Stomach (tissue), 9 donors: ENCODE data around the gene ALPK1. TPM values are rescaled to one million over a fixed set of nuclear protein-coding genes. Genes with fewer than 3 reads are reported as not detected.

Experiments used
- DNase-seq, 2 donors: peaks; one replicate each; pipeline versions ENCODE4 v3.0.0 to v3.0.0-alpha.2; 2013 to 2019
- H3K27ac ChIP-seq, 5 donors: fragments of 200-600 bp in 4 of 5; sonication (generic) in 4 of 5; one replicate each; pipeline ENCODE4 v1.5.1; 2013 to 2019; ENCODE audit warnings: mild to moderate bottlenecking in 1 of 5, moderate library complexity in 1 of 5
- H3K27me3 ChIP-seq, 3 donors: fragments of 200-600 bp; sonication (generic); one replicate each; pipeline ENCODE4 v1.5.1; 2017 to 2019; ENCODE audit warnings: mixed run types in 1 of 3
- H3K36me3 ChIP-seq, 4 donors: fragments of 200-600 bp; sonication (generic); 1 replicate in 3 of 4; 2 replicates in 1 of 4; pipeline ENCODE4 v1.5.1; 2016 to 2019
- H3K4me1 ChIP-seq, 4 donors: fragments of 200-600 bp; sonication (generic); one replicate each; pipeline ENCODE4 v1.5.1; 2016 to 2019
- H3K4me3 ChIP-seq, 4 donors: fragments of 200-600 bp; sonication (generic) in 3 of 4; one replicate each; pipeline ENCODE4 v1.5.1; 2016 to 2019; ENCODE audit warnings: mild to moderate bottlenecking in 1 of 4
- H3K9me3 ChIP-seq, 4 donors: fragments of 200-600 bp; sonication (generic); one replicate each; pipeline ENCODE4 v1.5.1; 2016 to 2019
- CTCF ChIP-seq, 7 experiments: fragments of 450-650 bp in 4 of 7; fragments of 200-600 bp in 3 of 7; sonication (generic) in 3 of 7; IDR thresholded peaks; one replicate each; pipeline ENCODE4 v1.5.1; 2016 to 2019; ENCODE audit warnings: antibody characterized with exemption in 7 of 7, control low read depth in 2 of 7, mild to moderate bottlenecking in 1 of 7
- EP300 ChIP-seq: sonication (generic); formaldehyde crosslinking; IDR thresholded peaks from one replicate; pipeline ENCODE4 v1.6.1; 2017; ENCODE audit warnings: antibody characterized with exemption
- POLR2A ChIP-seq, 4 donors: fragments of 450-650 bp; IDR thresholded peaks; one replicate each; pipeline ENCODE4 v1.6.1; 2016; ENCODE audit warnings: antibody characterized with exemption in 4 of 4, control low read depth in 2 of 4, mild to moderate bottlenecking in 1 of 4, moderate library complexity in 1 of 4
- POLR2AphosphoS5 ChIP-seq, 3 donors: sonication (generic); formaldehyde crosslinking; IDR thresholded peaks; one replicate each; pipeline ENCODE4 v1.6.1; 2016; ENCODE audit warnings: antibody characterized with exemption in 3 of 3
- WGBS, 5 donors: extraction: QIAGEN DNeasy Blood & Tissue Kit in 3 of 5; methylation state at CpG; one replicate each; pipeline versions ENCODE4 v1.1.5 to v1.1.7; 2013 to 2018; 5-methylcytosine and 5-hydroxymethylcytosine counted together
- intact Hi-C: fragments of 100-400 bp; cut with DNase I; formaldehyde crosslinking; loops from one replicate; pipeline ENCODE4 v1.15.1; 2023; ENCODE audit warnings: low total_unique reads
- polyA plus RNA-seq, 3 donors: library from polyadenylated mRNA; stranded (reverse); fragments of 200-250 nt; gene quantifications; one replicate each; pipeline ENCODE4 v1.2.3, GENCODE V29; 2013
- total RNA-seq, 5 donors: library from RNA; depleted of rRNA; stranded (reverse); fragments of >200 nt; gene quantifications; one replicate each; pipeline versions ENCODE4 v1.1.0 to v1.2.3, GENCODE V29; 2014 to 2016
- donor health status: healthy with polysubstance abuse.
- donor health status: Bipolar disorder and iron deficiency.
- donor health status: healthy.

The ALPK1 gene
- total and polyA plus RNA-seq, 8 donors = 2.9 to 47.7 (median 25.0) TPM

- intact Hi-C loops = no loop called here
- no peak overlapping the region for H3K4me3 ChIP-seq
- no peak overlapping the region for H3K27ac ChIP-seq
- DNase-seq = peak in 1 of 2 donors; percentile 10
- H3K36me3 ChIP-seq = peaks cover 0 to 33% (median 20%) of the 10 kb centered on the region in 4 donors
- no peaks in the 10 kb centered on the region for H3K9me3 ChIP-seq
- H3K27me3 ChIP-seq = no peaks in the 10 kb centered on the region
- 59 to 73% (median 67%) methylated on average over 5 of the region's 5 CpGs for WGBS, 5 donors
- H3K4me1 ChIP-seq = no peaks in the 10 kb centered on the region
- TF ChIP-seq EP300 (no peak), POLR2AphosphoS5 (IDR thresholded peaks at IDR 0.05) (no peak), POLR2A (IDR thresholded peaks at IDR 0.05) (no peak), CTCF (IDR thresholded peaks at IDR 0.05) (no peak)
These were observed 32.7 kb downstream of the ALPK1 start for GRCh38 chr4:112329672-112330375.

GRCh38 chr4:112330921-112331320, 33.8 kb downstream of the ALPK1 start:
- no peak overlapping the region for H3K4me3 ChIP-seq
- H3K4me1 ChIP-seq = no peaks in the 10 kb centered on the region
- H3K27me3 ChIP-seq = no peaks in the 10 kb centered on the region
- no peaks in the 10 kb centered on the region for H3K9me3 ChIP-seq
- WGBS, 5 donors = 88 to 95% (median 93%) methylated on average over 4 of the region's 4 CpGs
- peaks cover 0 to 25% (median 9%) of the 10 kb centered on the region in 4 donors for H3K36me3 ChIP-seq
- H3K27ac ChIP-seq = no peak overlapping the region
- no peak for TF ChIP-seq CTCF (IDR thresholded peaks at IDR 0.05)
- TF ChIP-seq EP300 = no peak
- no peak for TF ChIP-seq POLR2A (IDR thresholded peaks at IDR 0.05)
- no peak for TF ChIP-seq POLR2AphosphoS5 (IDR thresholded peaks at IDR 0.05)
- intact Hi-C loops = no loop called here
- no peak for DNase-seq

GRCh38 chr4:112332398-112332797, 35.2 kb downstream of the ALPK1 start:
- H3K4me1 ChIP-seq = no peaks in the 10 kb centered on the region
- H3K27me3 ChIP-seq = no peaks in the 10 kb centered on the region
- TF ChIP-seq CTCF (IDR thresholded peaks at IDR 0.05) = no peak
- TF ChIP-seq POLR2AphosphoS5 (IDR thresholded peaks at IDR 0.05) = no peak
- no peak for TF ChIP-seq EP300
- no peak overlapping the region for H3K4me3 ChIP-seq
- peaks cover 0 to 12% (median 0%) of the 10 kb centered on the region in 4 donors for H3K36me3 ChIP-seq
- no peaks in the 10 kb centered on the region for H3K9me3 ChIP-seq
- no peak overlapping the region for H3K27ac ChIP-seq
- no peak for DNase-seq
- intact Hi-C loops = no loop called here

- 80 to 88% (median 85%) methylated on average over 6 of the region's 6 CpGs for WGBS, 5 donors
- Histone ChIP-seq H3K27ac (no peak overlapping the region), H3K27me3 (no peaks in the 10 kb centered on the region), H3K9me3 (no peaks in the 10 kb centered on the region), H3K4me3 (no peak overlapping the region), H3K4me1 (no peaks in the 10 kb centered on the region), H3K36me3 (peaks cover 0 to 19% (median 4%) of the 10 kb centered on the region in 4 donors)
- DNase-seq = no peak
- no peak for TF ChIP-seq CTCF (IDR thresholded peaks at IDR 0.05)
- no peak for TF ChIP-seq POLR2AphosphoS5 (IDR thresholded peaks at IDR 0.05)
- TF ChIP-seq EP300 = no peak
- TF ChIP-seq POLR2A (IDR thresholded peaks at IDR 0.05) = no peak
- intact Hi-C loops = no loop called here
These were observed 42.9 kb downstream of the ALPK1 start for GRCh38 chr4:112340023-112340422.
